IPS-18c (cell line): ENCODE data around the gene PRKACB.
"Not testable (repeated sequence)": the region's sequence is repeated elsewhere in the genome, so short reads cannot be mapped to it uniquely, and the experiment has no call there.

Source experiments
- H3K4me3 ChIP-seq: 2 replicates; pipeline ENCODE4 v1.7.0; 2013; ENCODE audit warnings: low read depth, mild to moderate bottlenecking, low read length, moderate library complexity; ENCODE audit not compliant: insufficient read depth
- H3K9me3 ChIP-seq: one replicate; pipeline ENCODE4 v1.6.1; 2013; ENCODE audit warnings: mild to moderate bottlenecking, low read length, moderate library complexity; ENCODE audit not compliant: control insufficient read depth, insufficient read depth

The PRKACB gene

DNA sequence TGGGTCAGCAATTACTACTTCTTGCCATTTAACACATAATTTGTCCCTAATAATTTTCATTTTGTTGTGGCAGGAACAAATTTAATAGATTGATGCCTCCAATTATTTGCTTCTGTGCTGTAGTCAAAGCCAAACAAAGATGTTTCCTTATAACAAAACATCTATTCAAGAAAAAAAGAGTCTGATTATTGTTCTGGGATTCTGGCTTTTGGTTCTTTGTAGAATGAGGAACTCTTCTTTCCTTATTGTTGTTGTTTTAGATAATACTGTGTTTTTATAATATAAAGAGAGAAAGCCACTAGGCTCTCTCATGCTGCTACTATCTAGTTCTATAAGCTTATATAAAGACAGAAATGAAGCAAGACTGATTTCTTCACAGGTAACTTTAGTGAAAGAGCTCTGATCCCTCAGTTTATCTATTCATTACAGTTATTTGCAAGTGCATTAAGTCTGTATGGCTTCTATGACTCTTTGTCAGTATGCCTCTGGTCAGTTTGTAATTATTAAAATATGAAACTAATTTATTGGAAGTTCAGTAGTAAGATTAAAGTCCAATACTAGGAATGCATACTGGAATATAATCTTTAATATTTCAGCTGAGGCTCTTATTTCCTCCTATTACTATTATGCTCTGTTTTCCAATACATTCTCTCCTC is 37.4 kb downstream of the PRKACB start:
- no peaks in the 10 kb centered on the region for H3K9me3 ChIP-seq
- no peak overlapping the region for H3K4me3 ChIP-seq

DNA sequence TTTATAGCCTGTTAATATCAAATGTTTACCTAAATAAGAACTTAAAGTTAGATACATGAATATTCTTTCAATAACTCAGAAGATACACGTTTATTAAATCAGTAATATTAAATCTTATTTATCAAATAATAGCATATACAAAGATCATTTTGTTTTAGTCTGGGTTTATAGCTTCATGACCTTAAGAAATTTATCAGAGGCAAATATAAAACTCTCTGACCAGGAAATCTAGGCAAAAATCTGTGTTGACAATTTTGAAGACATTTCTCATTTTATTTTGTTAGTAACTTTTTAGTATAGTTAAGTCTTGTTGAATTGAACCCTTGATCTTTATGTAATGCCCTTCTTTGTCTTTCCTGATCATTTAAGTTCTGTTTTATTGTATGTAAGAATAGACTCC is 46.4 kb downstream of the PRKACB start:
- Histone ChIP-seq H3K9me3 (no peaks in the 10 kb centered on the region), H3K4me3 (no peak overlapping the region)

DNA sequence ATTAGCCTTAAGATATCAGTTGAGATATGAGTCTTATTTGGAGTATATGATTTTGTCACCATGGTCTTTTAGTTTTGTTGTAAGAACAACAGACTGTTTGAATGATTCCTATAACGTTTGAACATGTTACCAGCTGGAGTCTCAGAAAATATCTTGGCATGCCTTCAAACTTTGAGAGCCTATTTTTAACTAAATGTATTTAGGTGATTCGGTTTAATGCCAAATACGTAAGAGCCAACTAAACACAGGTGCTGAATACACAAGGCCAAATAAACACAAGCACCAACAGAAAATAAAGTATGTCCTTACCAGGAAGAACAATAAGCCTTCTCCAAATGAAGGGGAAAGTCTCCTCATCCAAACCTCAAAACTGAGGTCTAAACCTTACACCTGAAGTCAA is 48.6 kb downstream of the PRKACB start:
- Histone ChIP-seq H3K9me3 (no peaks in the 10 kb centered on the region), H3K4me3 (no peak overlapping the region)

DNA sequence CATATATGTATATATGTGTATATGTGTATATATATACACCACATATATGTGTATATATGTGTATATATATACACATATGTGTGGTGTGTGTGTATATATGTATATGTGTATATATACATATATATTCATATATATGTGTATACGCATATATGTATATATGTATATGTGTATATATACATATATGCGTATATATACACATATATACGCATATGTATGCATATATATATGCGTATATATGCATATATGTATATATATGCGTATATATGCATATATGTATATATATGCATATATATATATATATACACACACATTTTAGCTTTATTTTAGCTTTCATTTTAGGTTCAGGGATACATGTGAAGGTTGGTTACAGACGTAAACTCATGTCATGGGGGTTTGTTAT is 54.8 kb downstream of the PRKACB start:
- H3K4me3 ChIP-seq, result no peak overlapping the region

DNA sequence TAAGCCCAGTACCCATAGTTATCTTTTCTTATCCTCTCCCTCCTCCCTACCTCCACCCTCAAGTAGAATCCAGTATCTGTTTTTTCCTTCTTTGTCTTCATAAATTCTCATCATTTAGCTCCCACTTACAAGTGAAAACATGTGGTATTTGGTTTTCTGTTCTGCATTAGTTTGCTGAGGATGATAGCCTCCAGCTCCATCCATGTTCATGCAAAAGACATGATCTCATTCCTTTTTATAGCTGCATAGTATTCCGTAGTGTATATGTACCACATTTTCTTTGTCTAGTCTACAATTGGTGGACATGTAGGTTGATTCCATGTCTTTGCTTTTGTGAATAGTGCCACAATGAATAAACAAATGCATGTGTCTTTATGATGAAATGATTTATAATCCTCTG is 55.2 kb downstream of the PRKACB start:
- H3K9me3 ChIP-seq, result no peaks in the 10 kb centered on the region
- no peak overlapping the region for H3K4me3 ChIP-seq

More for the DNA sequence above, 54.8 kb downstream of the PRKACB start:
- no peaks in the 10 kb centered on the region for H3K9me3 ChIP-seq

DNA sequence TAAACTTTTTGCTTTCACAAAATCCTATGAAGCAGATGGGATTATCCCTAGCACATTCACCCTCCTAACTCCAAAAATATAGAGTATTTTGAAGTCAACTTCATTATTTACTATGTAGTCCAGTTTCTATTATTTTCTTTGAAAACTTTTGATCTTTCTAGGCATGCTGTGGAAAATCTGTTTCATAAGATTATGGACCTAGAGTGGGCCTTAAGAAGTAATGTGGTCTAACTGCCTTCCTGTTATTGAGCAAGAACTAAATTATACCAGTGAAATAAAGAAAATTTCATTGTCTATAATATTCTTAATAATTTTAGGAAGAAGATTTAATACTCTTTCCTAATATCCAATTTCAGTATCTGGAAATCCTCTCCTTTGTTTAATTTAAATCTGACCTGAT is 58.1 kb downstream of the PRKACB start:
- Histone ChIP-seq H3K9me3 (no peaks in the 10 kb centered on the region), H3K4me3 (no peak overlapping the region)

DNA sequence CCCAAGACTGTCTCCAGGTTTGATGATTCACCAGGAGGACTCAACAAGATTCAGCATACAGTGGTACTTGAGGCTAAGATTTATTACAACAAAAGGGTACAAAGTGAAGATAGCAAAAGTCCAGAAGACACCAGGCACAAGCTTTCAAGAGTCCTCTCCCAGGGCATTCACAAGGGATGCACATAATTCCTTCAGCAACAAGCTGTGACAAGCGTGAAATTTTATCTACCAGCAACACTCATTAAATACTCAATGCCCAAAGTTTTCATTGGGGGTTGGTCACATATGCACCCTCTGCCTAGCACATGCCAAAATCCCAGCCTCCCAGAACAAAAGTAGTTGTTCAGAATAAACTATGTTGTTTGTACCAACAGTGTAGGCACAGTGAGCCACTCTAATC is 62.3 kb downstream of the PRKACB start:
- H3K4me3 ChIP-seq, result no peak overlapping the region
- no peaks in the 10 kb centered on the region for H3K9me3 ChIP-seq

DNA sequence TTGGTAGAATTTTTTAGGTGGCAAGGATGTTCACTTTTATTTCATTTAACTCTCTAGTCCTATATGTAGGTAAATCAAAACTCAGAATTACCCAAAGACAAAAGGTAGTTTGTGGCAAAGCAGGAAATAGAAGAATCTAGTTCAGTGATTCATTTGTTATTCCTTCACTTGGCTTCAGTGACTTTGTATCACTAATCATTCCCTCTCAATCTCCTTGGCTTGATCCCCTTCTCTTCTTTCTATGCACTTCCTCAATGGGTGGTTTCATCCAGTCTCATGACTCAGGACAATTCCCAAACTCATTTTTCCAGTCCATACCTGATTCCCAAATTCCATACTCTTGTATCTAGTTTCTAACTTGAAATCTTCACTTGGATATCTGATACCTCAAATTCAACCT is 64.9 kb downstream of the PRKACB start:
- Histone ChIP-seq H3K9me3 (no peaks in the 10 kb centered on the region), H3K4me3 (no peak overlapping the region)

DNA sequence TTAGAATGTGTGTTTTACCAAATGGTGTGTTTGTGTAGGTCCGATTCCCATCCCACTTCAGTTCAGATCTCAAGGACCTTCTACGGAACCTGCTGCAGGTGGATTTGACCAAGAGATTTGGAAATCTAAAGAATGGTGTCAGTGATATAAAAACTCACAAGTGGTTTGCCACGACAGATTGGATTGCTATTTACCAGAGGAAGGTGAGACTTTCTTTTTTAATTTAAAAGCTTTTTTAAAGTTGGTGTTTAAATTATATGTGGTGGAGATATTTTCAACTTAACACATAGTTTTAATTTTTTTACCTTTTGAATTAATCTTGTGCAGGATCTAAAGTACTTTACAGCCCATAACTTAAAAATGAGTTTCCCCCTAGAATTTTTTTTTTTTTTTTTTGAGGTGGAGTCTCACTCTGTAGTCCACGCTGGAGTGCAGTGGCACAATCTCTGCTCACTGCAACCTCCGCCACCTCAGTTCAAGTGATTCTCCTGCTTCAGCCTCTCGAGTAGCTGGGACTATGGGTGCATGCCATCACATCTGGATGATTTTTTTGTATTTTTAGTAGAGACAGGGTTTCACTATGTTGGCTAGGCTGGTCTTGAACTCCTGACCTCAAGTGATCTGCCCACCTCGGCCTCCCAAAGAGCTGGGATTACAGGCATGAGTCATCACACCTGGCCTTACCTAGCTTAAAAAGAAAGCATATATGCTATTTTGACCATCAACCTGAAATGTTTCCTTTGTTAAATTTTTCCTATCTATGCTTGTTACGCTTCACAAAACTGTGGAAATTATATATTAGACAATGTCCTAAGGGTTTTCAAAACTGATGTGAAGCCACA is 70.3 kb downstream of the PRKACB start:
- H3K9me3 ChIP-seq, result no peaks in the 10 kb centered on the region

DNA sequence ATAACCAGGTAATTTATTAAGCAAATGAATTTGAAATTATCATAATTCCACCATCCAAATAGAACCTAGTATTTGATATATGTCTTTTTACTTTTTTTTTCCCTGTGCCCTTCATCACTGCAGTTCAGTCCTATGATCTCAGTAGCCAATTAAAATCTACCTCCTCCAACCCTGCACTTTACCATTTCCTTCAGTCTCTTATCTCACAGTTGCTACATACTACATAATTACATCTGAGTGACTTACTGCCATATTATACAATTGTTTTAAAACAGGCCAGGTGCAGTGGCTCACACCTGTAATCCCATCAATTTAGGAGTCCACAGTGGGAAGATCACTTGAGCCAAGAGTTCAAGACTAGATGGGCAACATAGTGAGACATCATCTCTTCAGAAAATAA is 73.2 kb downstream of the PRKACB start:
- no peaks in the 10 kb centered on the region for H3K9me3 ChIP-seq
- no peak overlapping the region for H3K4me3 ChIP-seq

More for the DNA sequence above, 70.3 kb downstream of the PRKACB start:
- H3K4me3 ChIP-seq, result no peak overlapping the region

DNA sequence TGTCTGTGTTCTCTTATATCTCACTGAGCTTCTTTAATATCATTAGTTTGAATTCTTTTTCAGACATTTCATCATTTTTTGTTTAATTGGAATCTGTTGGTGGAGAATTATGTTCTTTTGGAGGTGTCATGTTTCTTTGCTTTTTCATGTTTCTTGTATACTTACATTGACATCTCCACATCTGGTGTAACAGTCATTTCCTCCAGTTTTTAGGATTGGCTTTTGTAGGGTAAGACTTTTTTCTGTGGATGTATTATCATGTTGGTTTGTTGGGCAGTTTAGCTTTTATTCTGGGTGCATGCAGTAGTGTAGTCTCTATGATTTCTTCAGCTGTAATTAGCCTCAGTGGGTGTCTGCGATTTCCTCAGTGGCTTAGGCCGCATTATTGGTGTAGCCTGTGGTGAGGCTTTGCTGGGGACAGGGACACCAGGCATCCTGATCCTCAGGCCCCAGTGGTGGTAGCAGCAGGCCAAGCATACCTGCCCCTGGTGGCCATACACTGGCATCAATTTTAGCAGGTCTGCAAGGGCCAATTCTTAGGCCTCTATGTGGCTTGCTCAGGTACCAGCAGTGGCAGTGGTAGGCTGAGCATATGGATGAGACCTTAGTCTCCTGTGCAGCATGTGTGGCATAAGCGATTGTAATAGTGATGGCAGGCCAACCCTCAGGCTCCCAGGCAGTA is 79.8 kb downstream of the PRKACB start:
- H3K9me3 ChIP-seq, result no peaks in the 10 kb centered on the region
- no peak overlapping the region for H3K4me3 ChIP-seq

DNA sequence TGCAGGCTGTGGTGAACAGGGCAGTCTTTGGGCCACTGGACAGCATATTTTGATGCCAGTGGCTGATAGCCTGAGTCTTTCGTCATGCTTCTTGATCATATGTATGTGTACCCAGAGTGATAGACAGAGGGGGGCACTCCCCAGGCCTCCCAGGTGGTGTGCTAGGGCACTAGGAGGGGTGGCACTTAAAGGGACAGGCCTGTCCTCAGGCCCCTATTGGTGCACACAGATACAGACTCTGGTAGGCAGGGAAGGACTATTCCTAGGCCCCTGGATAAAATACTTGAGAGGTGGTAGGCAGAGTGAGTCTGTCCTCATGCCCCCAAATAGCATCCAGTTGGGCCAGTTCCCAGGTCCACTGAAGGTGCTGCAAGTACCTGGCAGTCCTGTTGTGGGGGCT is 80.8 kb downstream of the PRKACB start:
- Histone ChIP-seq H3K4me3 (no peak overlapping the region), H3K9me3 (no peaks in the 10 kb centered on the region)

DNA sequence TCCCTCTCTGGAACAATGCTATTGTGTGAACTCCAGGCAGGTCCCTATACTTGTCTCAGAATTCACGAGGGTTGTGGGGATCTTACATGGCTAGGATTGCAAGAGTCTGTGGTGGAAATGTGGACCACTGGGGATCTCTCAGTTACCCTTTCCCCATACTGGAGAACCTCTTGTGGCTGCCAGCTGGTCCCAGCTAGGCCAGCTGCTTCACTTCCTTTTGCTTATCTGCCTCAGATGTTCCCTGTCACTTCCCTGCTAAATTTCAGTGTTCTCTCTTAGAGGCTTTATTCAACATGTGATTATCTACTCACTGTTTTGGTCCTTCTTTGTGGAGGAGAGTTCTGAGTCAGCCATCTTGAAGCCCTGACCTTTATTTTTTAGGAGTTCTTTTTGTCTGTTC is 81.6 kb downstream of the PRKACB start:
- Histone ChIP-seq H3K9me3 (no peaks in the 10 kb centered on the region), H3K4me3 (no peak overlapping the region)

DNA sequence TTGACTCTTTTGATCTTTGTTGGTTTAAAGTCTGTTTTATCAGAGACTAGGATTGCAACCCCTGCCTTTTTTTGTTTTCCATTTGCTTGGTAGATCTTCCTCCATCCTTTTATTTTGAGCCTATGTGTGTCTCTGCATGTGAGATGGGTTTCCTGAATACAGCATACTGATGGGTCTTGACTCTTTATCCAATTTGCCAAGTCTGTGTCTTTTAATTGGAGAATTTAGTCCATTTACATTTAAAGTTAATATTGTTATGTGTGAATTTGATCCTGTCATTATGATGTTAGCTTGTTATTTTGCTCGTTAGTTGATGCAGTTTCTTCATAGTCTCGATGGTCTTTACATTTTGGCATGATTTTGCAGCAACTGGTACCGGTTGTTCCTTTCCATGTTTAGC is 88.6 kb downstream of the PRKACB start:
- not testable (repeated sequence) for H3K4me3 ChIP-seq, H3K9me3 ChIP-seq

DNA sequence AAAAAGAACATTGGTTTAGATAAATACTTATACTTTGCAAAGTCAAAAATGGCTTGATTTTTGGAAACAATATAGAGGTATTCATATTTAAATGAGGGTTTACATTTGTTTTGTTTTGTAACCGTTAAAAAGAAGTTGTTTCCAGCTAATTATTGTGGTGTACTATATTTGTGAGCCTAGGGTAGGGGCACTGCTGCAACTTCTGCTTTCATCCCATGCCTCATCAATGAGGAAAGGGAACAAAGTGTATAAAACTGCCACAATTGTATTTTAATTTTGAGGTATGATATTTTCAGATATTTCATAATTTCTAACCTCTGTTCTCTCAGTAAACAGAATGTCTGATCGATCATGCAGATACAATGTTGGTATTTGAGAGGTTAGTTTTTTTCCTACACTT is 92.2 kb downstream of the PRKACB start:
- Histone ChIP-seq H3K4me3 (no peak overlapping the region), H3K9me3 (peaks cover 2% of the 10 kb centered on the region)

DNA sequence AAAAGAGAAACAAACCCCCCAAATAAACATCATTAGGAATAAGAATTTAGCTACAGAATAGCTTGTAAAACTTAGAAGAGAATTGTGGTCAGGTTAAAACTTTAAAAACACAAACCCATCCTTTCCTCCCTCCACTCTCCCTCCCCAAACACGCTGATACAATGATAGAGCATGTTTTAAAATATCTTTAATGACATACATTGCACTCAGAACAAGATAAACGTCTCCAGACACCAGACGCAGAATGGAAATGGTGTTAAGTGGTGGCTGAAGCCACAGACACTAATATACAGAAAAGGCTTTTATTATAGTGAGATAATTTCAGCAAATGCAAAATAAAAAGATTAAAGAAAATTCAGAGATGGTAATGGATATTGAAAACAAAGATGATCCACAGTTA is 98.6 kb downstream of the PRKACB start:
- Histone ChIP-seq H3K9me3 (no peaks in the 10 kb centered on the region), H3K4me3 (no peak overlapping the region)

DNA sequence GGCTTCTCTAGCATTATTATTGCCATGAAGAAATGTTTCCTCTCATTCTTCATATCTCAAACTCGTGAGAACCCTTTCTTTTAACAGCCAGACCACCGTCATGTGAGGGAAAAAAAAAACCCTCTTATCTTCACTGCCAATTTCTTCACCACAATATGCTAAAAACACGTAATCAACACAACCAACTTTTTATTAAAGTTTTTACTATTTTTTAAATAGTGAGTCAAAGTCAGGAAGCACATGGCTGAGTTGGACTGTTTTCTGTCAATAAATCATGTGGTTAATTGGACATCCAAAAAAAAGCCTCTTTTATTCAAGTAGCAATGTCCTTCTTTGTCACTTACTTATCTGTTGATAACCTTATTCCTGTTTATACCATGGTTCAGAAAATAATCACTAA is 101.5 kb downstream of the PRKACB start:
- no peaks in the 10 kb centered on the region for H3K9me3 ChIP-seq
- H3K4me3 ChIP-seq, result no peak overlapping the region

DNA sequence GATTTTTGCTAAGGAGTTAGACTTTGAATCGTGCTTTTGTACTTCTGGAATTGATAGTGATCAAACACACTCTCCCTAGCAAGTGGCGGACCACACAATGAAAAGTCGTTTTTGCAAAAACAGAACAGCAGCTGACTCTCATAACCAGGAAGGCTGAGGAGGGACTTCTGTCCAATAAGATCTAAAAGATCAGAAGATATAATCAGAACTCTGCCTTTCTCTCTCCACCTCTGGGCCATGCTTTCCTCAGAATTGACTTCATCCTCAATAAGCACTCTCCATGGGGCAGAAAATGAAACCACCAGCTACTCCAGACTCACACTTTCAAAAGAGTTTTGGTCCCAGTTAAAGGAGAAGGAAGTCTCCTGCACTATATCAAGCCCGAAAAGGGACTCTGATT is 102.1 kb downstream of the PRKACB start:
- Histone ChIP-seq H3K4me3 (no peak overlapping the region), H3K9me3 (no peaks in the 10 kb centered on the region)
